ENCODE results near the gene MEF2C. TPM values are rescaled to one million over a fixed set of nuclear protein-coding genes. Genes with fewer than 3 reads are reported as not detected.

MEF2C gene
- total RNA-seq, 1 donor from 2014 or later = 20.5 TPM

- Mint-ChIP-seq H3K4me3 (ENCODE audit: unreplicated experiment) (no peak overlapping the region), H3K4me1 (ENCODE audit: low read depth, unreplicated experiment) (peaks cover 36% of the 10 kb centered on the region), H3K27me3 (ENCODE audit: low read depth, unreplicated experiment) (no peaks in the 10 kb centered on the region), H3K36me3 (ENCODE audit: low read depth, unreplicated experiment) (peaks cover 2% of the 10 kb centered on the region), H3K27ac (ENCODE audit: unreplicated experiment) (peak overlapping the region; percentile 63), H3K9me3 (ENCODE audit: unreplicated experiment) (no peaks in the 10 kb centered on the region)
- Histone ChIP-seq H3K4me3 (ENCODE audit: insufficient read depth, low read depth, low read length) (no peak overlapping the region), H3K27me3 (ENCODE audit: insufficient read depth, low read length) (no peaks in the 10 kb centered on the region), H3K36me3 (ENCODE audit: insufficient read depth, low read length) (no peaks in the 10 kb centered on the region), H3K79me2 (ENCODE audit: insufficient read depth, low read length) (no peaks in the 10 kb centered on the region), H3K4me1 (ENCODE audit: insufficient read depth, low read length) (peaks cover 23% of the 10 kb centered on the region), H3K4me2 (ENCODE audit: low read length) (peak overlapping the region; percentile 60), H2AFZ (ENCODE audit: low read depth, low read length) (no peak overlapping the region), H4K20me1 (ENCODE audit: insufficient read depth, low read length) (no peaks in the 10 kb centered on the region), H3K9ac (ENCODE audit: low read length) (no peak overlapping the region), H3K27ac (ENCODE audit: low read depth, low read length) (no peak overlapping the region), H3K9me3 (ENCODE audit: insufficient read depth, low read depth, low read length) (no peaks in the 10 kb centered on the region)
- no peak for TF ChIP-seq CTCF (IDR thresholded peaks at IDR 0.05; ENCODE audit: insufficient read depth, low read depth, low read length)
- no peak for TF ChIP-seq EZH2 (IDR thresholded peaks at IDR 0.05; ENCODE audit: insufficient read depth, low read length)
- DNase-seq (ENCODE audit: low read depth) (peak; percentile 87), FAIRE-seq (peak; percentile 55)
Observed at GRCh38 chr5:88824892-88825583, 57.9 kb downstream of the MEF2C start.

GRCh38 chr5:88824141-88824540 is 58.8 kb downstream of the MEF2C start:
- no peak overlapping the region for H3K9ac ChIP-seq (ENCODE audit: low read length)
- Mint-ChIP-seq H3K9me3 (ENCODE audit: unreplicated experiment) (no peaks in the 10 kb centered on the region), H3K27ac (ENCODE audit: unreplicated experiment) (no peak overlapping the region), H3K4me1 (ENCODE audit: low read depth, unreplicated experiment) (peaks cover 38% of the 10 kb centered on the region), H3K4me3 (ENCODE audit: unreplicated experiment) (no peak overlapping the region), H3K27me3 (ENCODE audit: low read depth, unreplicated experiment) (no peaks in the 10 kb centered on the region), H3K36me3 (ENCODE audit: low read depth, unreplicated experiment) (peaks cover 2% of the 10 kb centered on the region)
- no peaks in the 10 kb centered on the region for H4K20me1 ChIP-seq (ENCODE audit: insufficient read depth, low read length)
- no peak for TF ChIP-seq CTCF (IDR thresholded peaks at IDR 0.05; ENCODE audit: insufficient read depth, low read depth, low read length)
- no peak for TF ChIP-seq EZH2 (IDR thresholded peaks at IDR 0.05; ENCODE audit: insufficient read depth, low read length)
- H3K79me2 ChIP-seq (ENCODE audit: insufficient read depth, low read length) = no peaks in the 10 kb centered on the region
- no peak overlapping the region for H2AFZ ChIP-seq (ENCODE audit: low read depth, low read length)
- no peak overlapping the region for H3K4me2 ChIP-seq (ENCODE audit: low read length)
- H3K9me3 ChIP-seq (ENCODE audit: insufficient read depth, low read depth, low read length) = no peaks in the 10 kb centered on the region
- peaks cover 23% of the 10 kb centered on the region for H3K4me1 ChIP-seq (ENCODE audit: insufficient read depth, low read length)
- DNase-seq (ENCODE audit: low read depth) (no peak), FAIRE-seq (no peak)
- H3K27me3 ChIP-seq (ENCODE audit: insufficient read depth, low read length) = no peaks in the 10 kb centered on the region
- no peak overlapping the region for H3K4me3 ChIP-seq (ENCODE audit: insufficient read depth, low read depth, low read length)
- no peak overlapping the region for H3K27ac ChIP-seq (ENCODE audit: low read depth, low read length)
- no peaks in the 10 kb centered on the region for H3K36me3 ChIP-seq (ENCODE audit: insufficient read depth, low read length)

- Mint-ChIP-seq H3K9me3 (ENCODE audit: unreplicated experiment) (no peaks in the 10 kb centered on the region), H3K36me3 (ENCODE audit: low read depth, unreplicated experiment) (peaks cover 2% of the 10 kb centered on the region), H3K27ac (ENCODE audit: unreplicated experiment) (no peak overlapping the region), H3K27me3 (ENCODE audit: low read depth, unreplicated experiment) (no peaks in the 10 kb centered on the region), H3K4me3 (ENCODE audit: unreplicated experiment) (no peak overlapping the region), H3K4me1 (ENCODE audit: low read depth, unreplicated experiment) (peaks cover 37% of the 10 kb centered on the region)
- no peaks in the 10 kb centered on the region for H3K79me2 ChIP-seq (ENCODE audit: insufficient read depth, low read length)
- no peak overlapping the region for H2AFZ ChIP-seq (ENCODE audit: low read depth, low read length)
- no peaks in the 10 kb centered on the region for H3K9me3 ChIP-seq (ENCODE audit: insufficient read depth, low read depth, low read length)
- H3K4me1 ChIP-seq (ENCODE audit: insufficient read depth, low read length) = peaks cover 23% of the 10 kb centered on the region
- no peak overlapping the region for H3K4me2 ChIP-seq (ENCODE audit: low read length)
- DNase-seq (ENCODE audit: low read depth) = no peak
- H3K4me3 ChIP-seq (ENCODE audit: insufficient read depth, low read depth, low read length) = no peak overlapping the region
- H4K20me1 ChIP-seq (ENCODE audit: insufficient read depth, low read length) = no peaks in the 10 kb centered on the region
- no peak for TF ChIP-seq CTCF (IDR thresholded peaks at IDR 0.05; ENCODE audit: insufficient read depth, low read depth, low read length)
- TF ChIP-seq EZH2 (IDR thresholded peaks at IDR 0.05; ENCODE audit: insufficient read depth, low read length) = no peak
- H3K27me3 ChIP-seq (ENCODE audit: insufficient read depth, low read length) = no peaks in the 10 kb centered on the region
- H3K27ac ChIP-seq (ENCODE audit: low read depth, low read length) = no peak overlapping the region
- no peak overlapping the region for H3K9ac ChIP-seq (ENCODE audit: low read length)
- no peaks in the 10 kb centered on the region for H3K36me3 ChIP-seq (ENCODE audit: insufficient read depth, low read length)
- peak; percentile 29 for FAIRE-seq
Observed at GRCh38 chr5:88823201-88823600, 59.8 kb downstream of the MEF2C start.
